ENCODE measurements around the gene BIK. TPM values are rescaled to one million over a fixed set of nuclear protein-coding genes. Genes with fewer than 3 reads are reported as not detected.
A peak's percentile ranks its signal among the peaks of the same experiment; 100 is the strongest.

Gene BIK
- total and polyA plus RNA-seq, 11 donors, result 0.23 to 0.88 (median 0.46) TPM; not detected in 7

- TF ChIP-seq POLR2A (IDR thresholded peaks at IDR 0.05), result no peak
- TF ChIP-seq, protein P1, sequence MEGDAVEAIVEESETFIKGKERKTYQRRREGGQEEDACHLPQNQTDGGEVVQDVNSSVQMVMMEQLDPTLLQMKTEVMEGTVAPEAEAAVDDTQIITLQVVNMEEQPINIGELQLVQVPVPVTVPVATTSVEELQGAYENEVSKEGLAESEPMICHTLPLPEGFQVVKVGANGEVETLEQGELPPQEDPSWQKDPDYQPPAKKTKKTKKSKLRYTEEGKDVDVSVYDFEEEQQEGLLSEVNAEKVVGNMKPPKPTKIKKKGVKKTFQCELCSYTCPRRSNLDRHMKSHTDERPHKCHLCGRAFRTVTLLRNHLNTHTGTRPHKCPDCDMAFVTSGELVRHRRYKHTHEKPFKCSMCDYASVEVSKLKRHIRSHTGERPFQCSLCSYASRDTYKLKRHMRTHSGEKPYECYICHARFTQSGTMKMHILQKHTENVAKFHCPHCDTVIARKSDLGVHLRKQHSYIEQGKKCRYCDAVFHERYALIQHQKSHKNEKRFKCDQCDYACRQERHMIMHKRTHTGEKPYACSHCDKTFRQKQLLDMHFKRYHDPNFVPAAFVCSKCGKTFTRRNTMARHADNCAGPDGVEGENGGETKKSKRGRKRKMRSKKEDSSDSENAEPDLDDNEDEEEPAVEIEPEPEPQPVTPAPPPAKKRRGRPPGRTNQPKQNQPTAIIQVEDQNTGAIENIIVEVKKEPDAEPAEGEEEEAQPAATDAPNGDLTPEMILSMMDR (IDR thresholded peaks at IDR 0.05), result peak in 10 of 12 donors; percentile 7 to 58 (median 36)
- Histone ChIP-seq H3K27me3 (no peaks in the 10 kb centered on the region), H3K9me3 (no peaks in the 10 kb centered on the region), H3K27ac (peak overlapping the region in 5 of 12 donors; percentile 57 to 77 (median 69)), H3K36me3 (no peaks in the 10 kb centered on the region), H3K4me1 (peaks cover 0 to 37% (median 14%) of the 10 kb centered on the region in 12 donors), H3K4me3 (peak overlapping the region in 1 of 12 donors; percentile 90)
- DNase-seq (peak in 4 of 5 donors; percentile 36 to 59 (median 50)), ATAC-seq (peak; percentile 28 to 71 (median 54))
- 43 to 58% (median 53%) methylated on average over 6 of the region's 6 CpGs for WGBS, 4 donors
- intact Hi-C loops (cut with DNase I), result loop anchor here in 2 of 10 donors (5.0 to 10.0 kb wide), 2 partner anchors 225 to 428 kb away; no protein-coding TSS in a partner anchor
These were observed 20.3 kb upstream of the BIK start for GRCh38 chr22:43090130-43090789.

GRCh38 chr22:43092085-43092484, 18.5 kb upstream of the BIK start:
- DNase-seq (no peak), ATAC-seq (no peak)
- WGBS, 4 donors, result 67 to 80% (median 74%) methylated on average over 9 of the region's 9 CpGs
- intact Hi-C loops (cut with DNase I), result loop anchor here in 2 of 10 donors (5.0 to 10.0 kb wide), 2 partner anchors 227 to 430 kb away; no protein-coding TSS in a partner anchor
- Histone ChIP-seq H3K4me1 (peaks cover 0 to 28% (median 14%) of the 10 kb centered on the region in 12 donors), H3K4me3 (no peak overlapping the region), H3K27ac (no peak overlapping the region), H3K36me3 (no peaks in the 10 kb centered on the region), H3K27me3 (no peaks in the 10 kb centered on the region), H3K9me3 (peaks cover 0 to 13% (median 4%) of the 10 kb centered on the region in 12 donors)
- TF ChIP-seq, protein P1 (IDR thresholded peaks at IDR 0.05), result no peak
- TF ChIP-seq POLR2A (IDR thresholded peaks at IDR 0.05), result no peak

- Histone ChIP-seq H3K9me3 (peaks cover 0 to 13% (median 4%) of the 10 kb centered on the region in 12 donors), H3K27me3 (no peaks in the 10 kb centered on the region), H3K27ac (peak overlapping the region in 4 of 12 donors; percentile 12 to 54 (median 42)), H3K4me1 (peaks cover 0 to 29% (median 11%) of the 10 kb centered on the region in 12 donors), H3K36me3 (no peaks in the 10 kb centered on the region), H3K4me3 (no peak overlapping the region)
- ATAC-seq, result peak; percentile 12 to 53 (median 48)
- intact Hi-C loops (cut with DNase I), result loop anchor here in 2 of 10 donors (5.0 to 10.0 kb wide), 2 partner anchors 229 to 432 kb away; no protein-coding TSS in a partner anchor
- peak; percentile 37 to 88 (median 73) for DNase-seq
- 28 to 41% (median 37%) methylated on average over 7 of the region's 7 CpGs for WGBS, 4 donors
- no peak for TF ChIP-seq POLR2A (IDR thresholded peaks at IDR 0.05)
- TF ChIP-seq, protein P1 (IDR thresholded peaks at IDR 0.05), result peak in 2 of 12 donors; percentile 21 to 24
These were observed 16.5 kb upstream of the BIK start for GRCh38 chr22:43094085-43094484.

DNA sequence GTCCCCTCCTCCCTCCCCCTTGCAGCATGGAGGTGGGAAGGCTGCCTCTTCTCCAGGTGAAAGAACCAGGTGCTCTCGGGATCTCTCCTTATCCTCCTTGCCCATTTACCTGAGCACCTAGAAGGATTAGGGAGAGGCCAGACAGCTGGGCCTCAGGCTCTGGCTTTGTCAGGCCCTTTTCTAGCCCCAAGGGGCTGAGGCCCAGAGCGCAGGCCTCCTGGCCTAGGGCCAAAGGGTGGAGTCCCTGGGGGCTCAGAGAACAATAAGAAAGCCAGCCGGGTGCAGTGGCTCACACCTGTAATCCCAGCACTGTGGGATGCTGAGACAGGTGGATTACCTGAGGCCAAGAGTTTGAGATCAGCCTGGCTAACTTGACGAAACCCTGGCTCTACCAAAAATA, 16.0 kb upstream of the BIK start:
- H3K27me3 ChIP-seq, result no peaks in the 10 kb centered on the region
- peaks cover 0 to 27% (median 10%) of the 10 kb centered on the region in 12 donors for H3K4me1 ChIP-seq
- H3K27ac ChIP-seq, result peak overlapping the region in 4 of 12 donors; percentile 12 to 68 (median 42)
- no peak overlapping the region for H3K4me3 ChIP-seq
- no peaks in the 10 kb centered on the region for H3K36me3 ChIP-seq
- TF ChIP-seq, protein P1 (IDR thresholded peaks at IDR 0.05), result no peak
- peaks cover 0 to 13% (median 4%) of the 10 kb centered on the region in 12 donors for H3K9me3 ChIP-seq
- no peak for DNase-seq
- 58 to 65% (median 61%) methylated on average over 4 of the region's 4 CpGs for WGBS, 4 donors
- intact Hi-C loops (cut with DNase I), result loop anchor here in 2 of 10 donors (5.0 to 10.0 kb wide), 2 partner anchors 230 to 432 kb away; no protein-coding TSS in a partner anchor
- ATAC-seq, result no peak
